D721Med (cell line): ENCODE measurements around the gene EME1.
"Not testable (repeated sequence)": the region's sequence is repeated elsewhere in the genome, so short reads cannot be mapped to it uniquely, and the experiment has no call there.

Experiments used
- DNase-seq: peaks from one replicate; pipeline ENCODE4 v3.0.0; 2011; ENCODE audit warnings: low spot score; ENCODE audit not compliant: insufficient read length
- FAIRE-seq: peaks from 2 replicates; lab custom pipeline; 2011; peaks lifted over from hg19 to GRCh38; lab: Jason Lieb, UNC
- TF ChIP-seq, protein P1 (sequence below): IDR thresholded peaks from 2 replicates; pipeline ENCODE4 v1.5.1; 2012; ENCODE audit warnings: mild to moderate bottlenecking, control low read depth; ENCODE audit not compliant: insufficient read depth; ENCODE audit errors: missing control alignments

Gene EME1

DNA sequence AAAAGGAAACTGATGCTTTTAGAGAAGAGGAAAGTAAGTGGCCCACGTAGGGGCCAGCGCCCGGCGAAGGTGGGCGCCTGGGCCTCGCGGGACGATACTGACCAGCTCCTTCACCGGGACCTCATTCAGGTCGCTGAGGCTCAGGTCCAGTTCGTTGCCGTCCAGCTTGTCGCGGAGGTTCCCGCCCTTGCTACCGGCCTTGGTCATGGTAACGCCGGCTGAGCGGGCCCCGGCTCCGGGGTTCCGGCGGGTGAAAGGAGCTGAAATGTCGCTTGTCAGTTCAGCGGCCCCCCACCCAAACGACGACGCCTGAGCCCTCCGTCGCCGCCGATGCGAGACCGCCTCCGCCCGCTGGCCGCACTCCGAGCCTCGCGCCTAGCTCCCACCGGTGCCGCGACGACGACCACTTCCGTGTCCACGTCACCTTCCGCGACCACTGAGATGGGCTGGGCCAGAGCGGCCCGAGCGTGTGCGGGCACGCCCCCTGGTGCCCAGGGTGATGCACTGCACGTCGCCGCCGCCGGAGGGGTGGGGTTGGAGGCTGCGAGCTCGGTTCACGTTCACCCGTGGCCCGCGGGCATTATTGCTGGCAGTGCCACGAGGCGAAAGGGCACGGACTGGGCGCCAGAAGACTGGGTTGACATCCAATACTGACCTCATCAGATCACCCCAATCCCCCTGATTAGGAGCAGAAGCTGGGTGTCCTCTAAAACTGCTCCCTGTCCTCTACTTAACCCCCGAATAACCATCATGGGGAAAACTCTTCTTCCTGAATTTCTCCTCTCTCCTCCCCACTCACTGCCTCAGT, 24.3 kb downstream of the EME1 start, which contains the start of gene LRRC59:
TSS of gene LRRC59 (minus strand) at position 413 of the 808 bp plus-strand sequence. CDS start at position 207, 206 bp downstream.
- TF ChIP-seq, protein P1, sequence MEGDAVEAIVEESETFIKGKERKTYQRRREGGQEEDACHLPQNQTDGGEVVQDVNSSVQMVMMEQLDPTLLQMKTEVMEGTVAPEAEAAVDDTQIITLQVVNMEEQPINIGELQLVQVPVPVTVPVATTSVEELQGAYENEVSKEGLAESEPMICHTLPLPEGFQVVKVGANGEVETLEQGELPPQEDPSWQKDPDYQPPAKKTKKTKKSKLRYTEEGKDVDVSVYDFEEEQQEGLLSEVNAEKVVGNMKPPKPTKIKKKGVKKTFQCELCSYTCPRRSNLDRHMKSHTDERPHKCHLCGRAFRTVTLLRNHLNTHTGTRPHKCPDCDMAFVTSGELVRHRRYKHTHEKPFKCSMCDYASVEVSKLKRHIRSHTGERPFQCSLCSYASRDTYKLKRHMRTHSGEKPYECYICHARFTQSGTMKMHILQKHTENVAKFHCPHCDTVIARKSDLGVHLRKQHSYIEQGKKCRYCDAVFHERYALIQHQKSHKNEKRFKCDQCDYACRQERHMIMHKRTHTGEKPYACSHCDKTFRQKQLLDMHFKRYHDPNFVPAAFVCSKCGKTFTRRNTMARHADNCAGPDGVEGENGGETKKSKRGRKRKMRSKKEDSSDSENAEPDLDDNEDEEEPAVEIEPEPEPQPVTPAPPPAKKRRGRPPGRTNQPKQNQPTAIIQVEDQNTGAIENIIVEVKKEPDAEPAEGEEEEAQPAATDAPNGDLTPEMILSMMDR: peak; percentile 99
- DNase-seq: peak; percentile 65
- FAIRE-seq: no peak

DNA sequence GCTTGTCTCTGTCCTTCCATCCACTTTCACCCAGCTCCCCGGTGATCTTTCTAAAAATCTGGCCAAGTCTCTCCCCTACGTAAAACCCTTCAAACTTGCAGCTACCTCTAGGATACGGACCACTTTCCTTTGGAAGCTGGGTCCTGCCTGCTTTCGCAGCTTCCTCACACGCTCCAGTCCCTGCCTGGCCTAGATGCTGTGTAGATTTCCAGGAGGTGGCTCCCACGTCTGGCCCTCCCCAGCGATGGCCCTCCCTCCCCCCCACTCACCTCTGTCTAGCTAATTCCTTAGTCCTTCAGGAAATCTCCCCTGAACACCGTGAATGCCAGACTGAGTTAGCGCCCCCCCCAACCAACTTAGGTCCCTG, 24.9 kb downstream of the EME1 start:
- DNase-seq: no peak
- TF ChIP-seq, protein P1: no peak

DNA sequence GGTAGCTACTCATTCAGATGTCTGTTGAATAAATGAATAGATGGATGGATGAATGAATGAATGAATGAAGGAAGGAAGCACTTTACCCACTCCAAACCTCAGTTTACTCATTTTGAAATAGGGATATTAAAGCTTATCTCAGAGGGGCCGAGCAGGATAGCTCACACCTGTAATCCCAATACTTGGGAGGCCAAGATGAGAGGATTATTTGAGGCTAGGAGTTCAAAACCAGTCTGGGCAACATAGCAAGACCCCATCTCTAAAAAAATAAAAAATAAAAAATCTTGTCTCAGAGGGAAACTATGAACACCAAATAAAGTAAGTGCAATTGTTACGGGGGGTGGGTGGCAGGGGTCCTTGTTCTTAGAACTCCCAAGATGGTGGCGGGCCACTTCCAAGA, 25.6 kb downstream of the EME1 start:
- not testable (repeated sequence) for DNase-seq, FAIRE-seq

More for the DNA sequence above, 24.9 kb downstream of the EME1 start:
- no peak for FAIRE-seq

DNA sequence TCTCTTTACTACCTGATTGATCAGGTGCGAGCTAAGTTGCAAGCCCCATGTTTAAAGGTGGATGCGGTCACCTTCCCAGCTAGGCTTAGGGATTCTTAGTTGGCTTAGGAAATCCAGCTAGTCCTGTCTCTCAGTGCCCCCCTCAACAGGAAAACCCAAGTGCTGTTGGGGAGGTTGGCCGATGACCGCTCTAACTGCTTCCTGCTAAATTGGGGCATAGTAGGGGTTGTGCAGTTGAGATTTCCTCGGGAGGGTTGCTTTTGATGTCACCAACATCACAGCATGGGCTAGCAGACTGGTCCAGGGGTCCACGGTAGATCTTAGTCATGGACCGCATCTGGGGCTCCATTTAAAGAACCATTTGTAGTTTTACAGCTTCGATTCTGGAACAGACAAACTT, 26.6 kb downstream of the EME1 start:
- not testable (repeated sequence) for FAIRE-seq, DNase-seq

DNA sequence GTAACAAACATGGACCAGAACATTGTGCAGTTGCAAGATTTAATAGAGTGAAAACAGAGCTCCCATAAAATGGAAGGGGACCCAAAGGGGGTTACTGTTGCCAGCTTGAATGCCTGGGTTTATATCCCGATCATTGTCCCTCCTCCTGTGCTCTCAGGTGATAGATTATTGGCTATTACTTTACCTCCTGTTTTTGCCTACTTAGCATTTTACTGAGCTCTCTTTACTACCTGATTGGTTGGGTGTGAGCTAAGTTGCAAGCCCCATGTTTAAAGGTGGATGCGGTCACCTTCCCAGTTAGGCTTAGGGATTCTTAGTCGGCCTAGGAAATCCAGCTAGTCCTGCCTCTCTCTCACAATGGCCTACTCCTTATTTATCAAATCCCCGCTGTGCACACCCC, 32.3 kb downstream of the EME1 start:
- DNase-seq, FAIRE-seq: not testable (repeated sequence)

DNA sequence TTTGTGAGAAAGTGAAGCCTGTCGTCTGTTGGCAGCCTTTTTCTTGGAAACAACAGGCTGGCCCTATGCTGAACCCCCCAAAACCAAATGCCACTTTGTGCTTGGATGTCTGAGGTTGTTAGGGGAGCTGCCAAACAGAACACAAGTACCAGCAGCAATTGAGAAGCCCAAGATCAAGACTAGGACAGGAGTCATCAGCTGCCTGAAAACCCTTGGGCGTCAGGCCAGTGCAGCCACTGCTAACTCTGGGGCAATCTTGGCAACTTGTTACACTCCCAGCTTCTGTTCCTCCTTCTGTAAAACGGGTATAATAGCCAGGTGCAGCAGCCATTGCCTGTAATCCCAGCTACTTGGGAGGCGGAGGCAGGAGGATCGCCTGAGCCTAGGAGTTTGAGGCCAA, 33.5 kb downstream of the EME1 start:
- DNase-seq: no peak
- no peak for FAIRE-seq
- TF ChIP-seq, protein P1: no peak

DNA sequence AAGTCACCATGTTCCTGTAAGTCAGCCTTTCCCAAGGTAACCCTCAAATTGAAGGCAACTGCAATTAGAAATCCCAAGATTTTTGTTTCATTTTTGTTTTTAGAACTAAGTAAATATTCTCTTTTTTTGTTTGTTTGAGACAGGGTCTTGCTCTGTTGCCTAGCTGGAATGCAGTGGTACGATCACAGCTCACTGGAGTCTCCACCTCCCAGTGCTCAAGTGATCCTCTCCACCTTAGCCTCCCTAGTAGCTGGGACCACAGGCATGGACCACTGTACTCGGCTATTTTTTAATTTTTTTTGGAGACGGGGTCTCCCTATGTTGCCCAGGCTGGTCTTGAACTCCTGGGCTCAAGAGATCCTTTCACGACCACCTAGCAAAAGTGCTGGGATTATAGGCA, 34.9 kb downstream of the EME1 start:
- DNase-seq: no peak
- no peak for FAIRE-seq
- TF ChIP-seq, protein P1: no peak

DNA sequence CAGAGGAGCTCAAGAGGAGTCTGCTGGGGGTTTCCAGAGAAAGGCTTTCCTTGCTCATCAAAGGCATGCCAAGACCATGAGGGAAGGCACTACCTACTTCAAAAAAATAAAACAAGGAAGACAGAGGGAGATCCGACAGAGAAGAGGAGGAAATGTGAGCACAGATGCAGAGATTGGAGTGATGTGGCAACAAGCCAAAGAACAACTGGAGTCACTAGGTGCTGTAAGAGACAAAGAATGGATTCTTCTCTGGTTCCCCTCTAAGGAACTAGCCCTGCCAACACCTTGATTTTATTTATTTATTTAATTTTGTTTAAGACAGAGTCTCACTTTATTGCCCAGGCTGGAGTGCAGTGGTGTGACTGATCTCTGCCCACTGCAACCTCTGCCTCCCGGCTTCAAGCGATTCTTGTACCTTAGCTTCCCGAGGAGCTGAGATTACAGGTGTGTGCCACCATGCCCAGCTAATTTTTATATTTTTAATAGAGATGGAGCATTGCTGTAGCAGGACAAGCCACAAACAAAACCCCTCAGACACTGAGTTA, 39.2 kb downstream of the EME1 start:
- TF ChIP-seq, protein P1: no peak
- DNase-seq: no peak
- FAIRE-seq: no peak
